Measurements from ENCODE around the gene PDE4B. TPM values are rescaled to one million over a fixed set of nuclear protein-coding genes. Genes with fewer than 3 reads are reported as not detected.

PDE4B gene
- total RNA-seq, 2 donors from 2014 or later: 1.6 to 12.2 TPM

- intact Hi-C loops (cut with DNase I): loop anchor here (5.0 kb wide), 1 partner anchor 283 kb away; no protein-coding TSS in a partner anchor
- no peaks in the 10 kb centered on the region for H3K27me3 ChIP-seq
- no peaks in the 10 kb centered on the region for H3K4me1 ChIP-seq
- WGBS, 2 donors: 42 to 63% methylated on average over 1 of the region's 1 CpG
- H3K27ac ChIP-seq: no peak overlapping the region
- H3K4me3 ChIP-seq: no peak overlapping the region
- H3K9me3 ChIP-seq: no peaks in the 10 kb centered on the region
- H3K36me3 ChIP-seq (replicated peaks in 1 of 2; ENCODE audit: insufficient read depth in 1 of 2, low read depth in 2 of 2): no peaks in the 10 kb centered on the region
- TF ChIP-seq CTCF (IDR thresholded peaks at IDR 0.05): no peak
- TF ChIP-seq POLR2A (IDR thresholded peaks at IDR 0.05): no peak
- ATAC-seq: no peak
- DNase-seq: no peak
These were observed 453.0 kb downstream of the PDE4B start for GRCh38 chr1:66245691-66246090.

- Histone ChIP-seq H3K36me3 (replicated peaks in 1 of 2; ENCODE audit: insufficient read depth in 1 of 2, low read depth in 2 of 2) (no peaks in the 10 kb centered on the region), H3K27me3 (no peaks in the 10 kb centered on the region), H3K4me1 (no peaks in the 10 kb centered on the region), H3K4me3 (no peak overlapping the region), H3K9me3 (no peaks in the 10 kb centered on the region), H3K27ac (no peak overlapping the region)
- intact Hi-C loops (cut with DNase I): loop anchor here (5.0 kb wide), 1 partner anchor 284 kb away; no protein-coding TSS in a partner anchor
- no peak for TF ChIP-seq CTCF (IDR thresholded peaks at IDR 0.05)
- TF ChIP-seq POLR2A (IDR thresholded peaks at IDR 0.05): no peak
- no peak for ATAC-seq
- no peak for DNase-seq
- 64 to 66% methylated on average over 9 of the region's 9 CpGs for WGBS, 2 donors
These were observed 453.9 kb downstream of the PDE4B start for GRCh38 chr1:66246351-66247269.

GRCh38 chr1:66247415-66248208, 454.9 kb downstream of the PDE4B start:
- no peak overlapping the region for H3K4me3 ChIP-seq
- intact Hi-C loops (cut with DNase I): loop anchor here (5.0 kb wide), 1 partner anchor 285 kb away; no protein-coding TSS in a partner anchor
- H3K36me3 ChIP-seq (replicated peaks in 1 of 2; ENCODE audit: insufficient read depth in 1 of 2, low read depth in 2 of 2): no peaks in the 10 kb centered on the region
- H3K9me3 ChIP-seq: no peaks in the 10 kb centered on the region
- DNase-seq (no peak), ATAC-seq (no peak)
- TF ChIP-seq CTCF (IDR thresholded peaks at IDR 0.05): no peak
- no peak for TF ChIP-seq POLR2A (IDR thresholded peaks at IDR 0.05)
- H3K4me1 ChIP-seq: no peaks in the 10 kb centered on the region
- WGBS, 2 donors: 77 to 83% methylated on average over 11 of the region's 11 CpGs
- no peak overlapping the region for H3K27ac ChIP-seq
- no peaks in the 10 kb centered on the region for H3K27me3 ChIP-seq

DNA sequence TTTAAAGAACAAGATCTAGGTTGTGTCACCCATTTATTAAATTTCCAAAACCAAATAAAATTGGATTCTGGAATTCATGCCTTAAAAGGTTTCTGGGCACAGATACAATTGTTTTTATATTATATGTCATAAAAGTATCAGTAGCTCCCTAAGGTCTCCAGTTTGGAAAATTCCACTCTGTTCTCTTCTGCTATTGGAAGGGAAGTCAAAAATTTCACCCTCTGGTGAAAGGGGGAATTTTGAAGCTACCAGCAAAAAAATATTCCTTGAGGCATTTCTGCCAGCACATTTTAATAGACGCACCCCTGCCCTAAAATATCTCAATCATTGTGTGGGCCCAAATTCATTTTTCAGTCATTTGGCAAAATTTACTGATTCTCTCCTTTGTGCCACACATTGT, 455.6 kb downstream of the PDE4B start:
- DNase-seq: no peak
- 43 to 62% methylated on average over 1 of the region's 1 CpG for WGBS, 2 donors
- H3K27me3 ChIP-seq: no peaks in the 10 kb centered on the region
- TF ChIP-seq CTCF (IDR thresholded peaks at IDR 0.05) (no peak), POLR2A (IDR thresholded peaks at IDR 0.05) (no peak)
- no peak overlapping the region for H3K27ac ChIP-seq
- no peaks in the 10 kb centered on the region for H3K36me3 ChIP-seq (replicated peaks in 1 of 2; ENCODE audit: insufficient read depth in 1 of 2, low read depth in 2 of 2)
- no peak overlapping the region for H3K4me3 ChIP-seq
- no peaks in the 10 kb centered on the region for H3K4me1 ChIP-seq
- H3K9me3 ChIP-seq: no peaks in the 10 kb centered on the region
- ATAC-seq: no peak
- intact Hi-C loops (cut with DNase I): loop anchor here (5.0 kb wide), 1 partner anchor 286 kb away; no protein-coding TSS in a partner anchor

Data from body of pancreas (tissue), 4 donors.